RPMI7951 (cell line): ENCODE data around the gene SBSN. TPM values are rescaled to one million over a fixed set of nuclear protein-coding genes. Genes with fewer than 3 reads are reported as not detected.

Source experiments
- total RNA-seq: library from RNA; depleted of rRNA; stranded (reverse); fragments of >200 nt; shearing (Covaris generic); gene quantifications from 2 replicates; pipeline ENCODE4 v1.2.3, GENCODE V29; 2014; rRNA removed

The SBSN gene
- total RNA-seq, 1 experiment from 2014 or later, result not detected

Other genes starting within 250 kb of the SBSN start
- gene HAMP, start 245.8 kb downstream of the SBSN start, total RNA-seq, result not detected in 2 replicates
- not detected in 2 replicates for gene MAG, start 236.2 kb downstream of the SBSN start, total RNA-seq
- gene CD22, start 199.1 kb downstream of the SBSN start, total RNA-seq, result 0.20 and 0.24 TPM in 2 replicates
- not detected in 2 replicates for gene FFAR1, start 180.4 kb downstream of the SBSN start, total RNA-seq
- gene FFAR3, start 169.9 kb downstream of the SBSN start, total RNA-seq, result not detected in 2 replicates
- not detected in 2 replicates for gene GPR42, start 157.2 kb downstream of the SBSN start, total RNA-seq
- gene FFAR2, start 80.1 kb downstream of the SBSN start, total RNA-seq, result not detected in 2 replicates
- not detected in 2 replicates for gene KRTDAP, start 37.8 kb downstream of the SBSN start, total RNA-seq
- 2.9 TPM in 1 of 2 replicates, not detected in the other for gene DMKN, start 14.7 kb downstream of the SBSN start, total RNA-seq
- 0.20 TPM in 1 of 2 replicates, not detected in the other for gene GAPDHS, start 5.1 kb upstream of the SBSN start, total RNA-seq
- gene TMEM147, start 17.3 kb upstream of the SBSN start, total RNA-seq, result 133 and 153 TPM in 2 replicates
- gene ATP4A, start 35.3 kb upstream of the SBSN start, total RNA-seq, result 0.12 TPM in 1 of 2 replicates, not detected in the other
- not detected in 2 replicates for gene PMIS2, start 57.9 kb upstream of the SBSN start, total RNA-seq
- gene HAUS5, start 84.4 kb upstream of the SBSN start, total RNA-seq, result 9.7 and 9.8 TPM in 2 replicates
- 90.8 and 103 TPM in 2 replicates for gene RBM42, start 100.7 kb upstream of the SBSN start, total RNA-seq
- gene ETV2, start 113.4 kb upstream of the SBSN start, total RNA-seq, result 0.39 and 1.1 TPM in 2 replicates
- gene COX6B1, start 120.0 kb upstream of the SBSN start, total RNA-seq, result 619 and 745 TPM in 2 replicates
- 0.29 TPM in 1 of 2 replicates, not detected in the other for gene UPK1A, start 138.2 kb upstream of the SBSN start, total RNA-seq
- gene ZBTB32, start 176.2 kb upstream of the SBSN start, total RNA-seq, result not detected in 2 replicates
- 6.8 and 7.4 TPM in 2 replicates for gene KMT2B, start 189.7 kb upstream of the SBSN start, total RNA-seq
- 4.2 and 6.8 TPM in 2 replicates for gene IGFLR1, start 214.1 kb upstream of the SBSN start, total RNA-seq
- 9.4 and 20.5 TPM in 2 replicates for gene U2AF1L4, start 217.1 kb upstream of the SBSN start, total RNA-seq
- gene PSENEN, start 217.3 kb upstream of the SBSN start, total RNA-seq, result 130 and 159 TPM in 2 replicates
- 22.0 and 22.3 TPM in 2 replicates for gene LIN37, start 220.3 kb upstream of the SBSN start, total RNA-seq
- 0.10 TPM in 1 of 2 replicates, not detected in the other for gene HSPB6, start 228.7 kb upstream of the SBSN start, total RNA-seq
- gene PROSER3, start 229.9 kb upstream of the SBSN start, total RNA-seq, result 8.4 and 10.7 TPM in 2 replicates
- gene ARHGAP33, start 247.3 kb upstream of the SBSN start, total RNA-seq, result 2.3 and 5.0 TPM in 2 replicates